ENCODE measurements around the gene GUCY2D.

DNA sequence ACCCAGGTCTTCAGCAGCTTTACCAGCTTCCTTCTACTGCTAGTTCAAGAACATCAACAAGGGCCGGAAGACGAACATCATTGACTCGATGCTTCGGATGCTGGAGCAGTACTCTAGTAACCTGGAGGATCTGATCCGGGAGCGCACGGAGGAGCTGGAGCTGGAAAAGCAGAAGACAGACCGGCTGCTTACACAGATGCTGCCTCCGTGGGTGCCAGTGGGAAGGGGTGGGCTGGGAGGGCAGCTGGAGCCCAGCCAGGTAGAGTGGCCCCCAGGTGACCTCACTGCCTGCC lies 12.1 kb downstream of the GUCY2D start:
- no peak for TF ChIP-seq CTCF (IDR thresholded peaks at IDR 0.05 in 8 of 11, conservative IDR thresholded peaks at IDR 0.05 in 3 of 11)
- TF ChIP-seq POLR2A (IDR thresholded peaks at IDR 0.05): no peak
- no peak for TF ChIP-seq POLR2AphosphoS5 (IDR thresholded peaks at IDR 0.05)
